Caco-2 (cell line): ENCODE results near the gene PLEKHM1. TPM values are rescaled to one million over a fixed set of nuclear protein-coding genes. Genes with fewer than 3 reads are reported as not detected.

Experiments used
- BruUV-seq: library from RNA; stranded (reverse); fragments of 400-500 nt; replicated peaks from 2 replicates; lab custom pipeline; 2021; lab: Mats Ljungman, UMichigan
- CTCF ChIA-PET: fragments of 300-600 bp; sonication (Branson Sonifier 250); formaldehyde crosslinking; loops from one replicate; lab custom pipeline; 2022; ENCODE audit warnings: antibody characterized with exemption; lab: Charles Lee
- POLR2A ChIA-PET: fragments of 300-600 bp; sonication (Branson Sonifier 250); formaldehyde crosslinking; loops from one replicate; lab custom pipeline; 2022; ENCODE audit warnings: antibody characterized with exemption; lab: Charles Lee
- DNase-seq, 2 experiments: peaks; one replicate each; pipeline versions ENCODE4 v3.0.0 to v3.0.0-alpha.2; 2020 to 2022
- H3K27me3 ChIP-seq: replicated peaks from 2 replicates; pipeline ENCODE4 v1.6.0; 2011; ENCODE audit warnings: low read length; ENCODE audit not compliant: control insufficient read depth, insufficient read depth
- H3K36me3 ChIP-seq: 2 replicates; pipeline ENCODE4 v1.5.1; 2011; ENCODE audit warnings: low read length; ENCODE audit not compliant: control insufficient read depth, insufficient read depth
- H3K4me1 ChIP-seq: fragments of 250-450 bp; sonication (Bioruptor Pico); 2 replicates; pipeline ENCODE4 v1.5.1; 2020; ENCODE audit warnings: mild to moderate bottlenecking
- H3K4me3 ChIP-seq: 2 replicates; pipeline ENCODE4 v1.5.1; 2011; ENCODE audit warnings: low read depth, mild to moderate bottlenecking, control low read depth, low read length
- H3K9me3 ChIP-seq: fragments of 250-450 bp; sonication (Bioruptor Pico); 2 replicates; pipeline ENCODE4 v1.5.1; 2020; ENCODE audit warnings: mild to moderate bottlenecking, moderate library complexity
- H3K27ac Mint-ChIP-seq: one replicate; pipeline ENCODE4 v1.8.0; 2022; ENCODE audit warnings: mixed read lengths; ENCODE audit not compliant: unreplicated experiment
- H3K27me3 Mint-ChIP-seq: one replicate; pipeline ENCODE4 v1.8.0; 2022; ENCODE audit warnings: mixed read lengths; ENCODE audit not compliant: insufficient read depth, unreplicated experiment
- H3K36me3 Mint-ChIP-seq: one replicate; pipeline ENCODE4 v1.8.0; 2022; ENCODE audit warnings: mild to moderate bottlenecking, mixed read lengths; ENCODE audit not compliant: insufficient read depth, unreplicated experiment
- H3K4me1 Mint-ChIP-seq: one replicate; pipeline ENCODE4 v1.8.0; 2022; ENCODE audit warnings: low read depth, mixed read lengths; ENCODE audit not compliant: unreplicated experiment
- H3K4me3 Mint-ChIP-seq: one replicate; pipeline ENCODE4 v1.8.0; 2022; ENCODE audit warnings: mild to moderate bottlenecking, moderate library complexity, mixed read lengths; ENCODE audit not compliant: unreplicated experiment
- H3K9me3 Mint-ChIP-seq: one replicate; pipeline ENCODE4 v1.8.0; 2022; ENCODE audit warnings: mixed read lengths; ENCODE audit not compliant: unreplicated experiment
- CTCF ChIP-seq, 2 experiments: fragments of 200-600 bp in 1 of 2; IDR thresholded peaks; 1 replicate in 1 of 2; 2 replicates in 1 of 2; pipeline versions ENCODE4 v1.5.1 to v1.8.0; 2011 to 2022; ENCODE audit warnings: antibody characterized with exemption in 1 of 2, control low read depth in 1 of 2, inconsistent platforms in 1 of 2, low read depth in 1 of 2, low read length in 1 of 2, mild to moderate bottlenecking in 1 of 2, moderate library complexity in 1 of 2; ENCODE audit not compliant: insufficient read depth in 1 of 2, severe bottlenecking in 1 of 2, unreplicated experiment in 1 of 2
- intact Hi-C: fragments of 100-400 bp; cut with micrococcal nuclease; formaldehyde crosslinking; loops from one replicate; pipeline ENCODE4 v1.10.0; 2022; ENCODE audit not compliant: unreplicated experiment
- total RNA-seq: library from RNA; stranded (reverse); gene quantifications from 2 replicates; pipeline ENCODE4 v1.2.3, GENCODE V29; 2022

Gene PLEKHM1
- total RNA-seq, 1 experiment from 2014 or later, result 30.4 TPM

GRCh38 chr17:45425984-45426413 lies 64.5 kb downstream of the PLEKHM1 start:
- Mint-ChIP-seq H3K36me3 (peaks cover 20% of the 10 kb centered on the region), H3K4me3 (peak overlapping the region; percentile 83), H3K4me1 (peaks cover 28% of the 10 kb centered on the region), H3K9me3 (no peaks in the 10 kb centered on the region), H3K27me3 (no peaks in the 10 kb centered on the region), H3K27ac (no peak overlapping the region)
- Histone ChIP-seq H3K4me1 (0 out of 2 replicates have a peak, but pooled peaks cover 7% of the 10 kb centered on the region), H3K36me3 (no peaks in the 10 kb centered on the region), H3K4me3 (no peak overlapping the region), H3K27me3 (no peaks in the 10 kb centered on the region), H3K9me3 (no peaks in the 10 kb centered on the region)
- TF ChIP-seq CTCF (IDR thresholded peaks at IDR 0.05; ENCODE audit: insufficient read depth in 1 of 2, low read depth in 1 of 2, low read length in 1 of 2, severe bottlenecking in 1 of 2, unreplicated experiment in 1 of 2), result no peak
- intact Hi-C loops, result loop anchor here (1.0 to 5.0 kb wide), 5 partner anchors 17 to 194 kb away; no protein-coding TSS in a partner anchor
- ChIA-PET POLR2A (interaction anchor here (1.1 to 2.0 kb wide), 4 partner anchors 17 to 109 kb away, joined by 4 to 16 read pairs (median 8); partner anchors contain the start of genes MAP3K14 and PLEKHM1), CTCF (interaction anchor here (0.6 to 2.3 kb wide), 23 partner anchors 10 to 290 kb away, joined by 3 to 105 read pairs (median 6); partner anchors contain the start of genes ACBD4, HEXIM2 and MAP3K14)
- no TSS peak for BruUV-seq
- DNase-seq, result no peak

- peak overlapping the region; percentile 58 for H3K4me3 ChIP-seq
- H3K9me3 ChIP-seq, result no peaks in the 10 kb centered on the region
- peak overlapping the region; percentile 93 for H3K27ac Mint-ChIP-seq
- H3K27me3 Mint-ChIP-seq, result no peaks in the 10 kb centered on the region
- H3K36me3 ChIP-seq, result no peaks in the 10 kb centered on the region
- CTCF ChIA-PET, result interaction anchor here (0.5 to 2.3 kb wide), 34 partner anchors 9 to 897 kb away, joined by 3 to 105 read pairs (median 6); partner anchors contain the start of genes ACBD4, HEXIM2 and MAP3K14
- no peaks in the 10 kb centered on the region for H3K9me3 Mint-ChIP-seq
- H3K4me1 ChIP-seq, result 0 out of 2 replicates have a peak, but pooled peaks cover 4% of the 10 kb centered on the region
- H3K27me3 ChIP-seq, result no peaks in the 10 kb centered on the region
- no TSS peak for BruUV-seq
- peak overlapping the region; percentile 83 for H3K4me3 Mint-ChIP-seq
- peaks cover 25% of the 10 kb centered on the region for H3K36me3 Mint-ChIP-seq
- intact Hi-C loops, result loop anchor here (1.0 to 5.0 kb wide), 5 partner anchors 17 to 193 kb away; no protein-coding TSS in a partner anchor
- DNase-seq, result peak; percentile 98 to 99
- POLR2A ChIA-PET, result interaction anchor here (0.5 to 2.0 kb wide), 5 partner anchors 17 to 193 kb away, joined by 3 to 16 read pairs (median 6); partner anchors contain the start of genes MAP3K14 and PLEKHM1
- TF ChIP-seq CTCF (IDR thresholded peaks at IDR 0.05; ENCODE audit: insufficient read depth in 1 of 2, low read depth in 1 of 2, low read length in 1 of 2, severe bottlenecking in 1 of 2, unreplicated experiment in 1 of 2), result peak; percentile 52 to 83
- H3K4me1 Mint-ChIP-seq, result peaks cover 28% of the 10 kb centered on the region
Observed at GRCh38 chr17:45425125-45425983, 65.2 kb downstream of the PLEKHM1 start.

GRCh38 chr17:45424769-45425124 lies 65.8 kb downstream of the PLEKHM1 start:
- peak overlapping the region; percentile 58 for H3K4me3 ChIP-seq
- intact Hi-C loops, result loop anchor here (1.0 to 5.0 kb wide), 5 partner anchors 16 to 192 kb away; no protein-coding TSS in a partner anchor
- H3K27me3 Mint-ChIP-seq, result no peaks in the 10 kb centered on the region
- POLR2A ChIA-PET, result interaction anchor here (0.5 to 2.0 kb wide), 2 partner anchors 53 to 192 kb away, joined by 3 to 10 read pairs; no protein-coding TSS in a partner anchor
- peak overlapping the region; percentile 93 for H3K27ac Mint-ChIP-seq
- H3K9me3 Mint-ChIP-seq, result no peaks in the 10 kb centered on the region
- peak in 1 of 2 experiments; percentile 1 for TF ChIP-seq CTCF (IDR thresholded peaks at IDR 0.05; ENCODE audit: insufficient read depth in 1 of 2, low read depth in 1 of 2, low read length in 1 of 2, severe bottlenecking in 1 of 2, unreplicated experiment in 1 of 2)
- H3K4me1 ChIP-seq, result 0 out of 2 replicates have a peak, but pooled peaks cover 4% of the 10 kb centered on the region
- CTCF ChIA-PET, result interaction anchor here (1.1 to 2.2 kb wide), 4 partner anchors 18 to 178 kb away, joined by 4 to 30 read pairs (median 10); no protein-coding TSS in a partner anchor
- peaks cover 28% of the 10 kb centered on the region for H3K4me1 Mint-ChIP-seq
- DNase-seq, result no peak
- H3K36me3 ChIP-seq, result no peaks in the 10 kb centered on the region
- H3K27me3 ChIP-seq, result no peaks in the 10 kb centered on the region
- H3K36me3 Mint-ChIP-seq, result peaks cover 25% of the 10 kb centered on the region
- peak overlapping the region; percentile 83 for H3K4me3 Mint-ChIP-seq
- no peaks in the 10 kb centered on the region for H3K9me3 ChIP-seq
- no TSS peak for BruUV-seq
